Right renal pelvis (tissue), 4 donors: ENCODE results near the gene COPS4. TPM values are rescaled to one million over a fixed set of nuclear protein-coding genes. Genes with fewer than 3 reads are reported as not detected.

Experiments
- DNase-seq, 4 donors: peaks; one replicate each; pipeline ENCODE4 v3.0.0-alpha.2; 2013; ENCODE audit warnings: low read depth in 4 of 4, low spot score in 3 of 4, missing footprints in 1 of 4
- polyA plus RNA-seq, 4 donors: library from polyadenylated mRNA; unstranded; fragments of 120-200 nt; gene quantifications; one replicate each; pipeline ENCODE4 v1.2.1, GENCODE V29; 2013; ENCODE audit not compliant: insufficient read length in 4 of 4

COPS4 gene
- polyA plus RNA-seq, 4 donors: 74.3 to 89.7 (median 85.7) TPM

GRCh38 chr4:83114576-83114975, 79.6 kb downstream of the COPS4 start, which contains the start of gene PLAC8:
Gene PLAC8, minus strand, starts transcription at chr4:83114729. Its CDS starts 6,808 bp downstream, at chr4:83107921.
- DNase-seq: no peak

- DNase-seq: no peak
Measured at GRCh38 chr4:83115000-83115399, 80.0 kb downstream of the COPS4 start.

DNA sequence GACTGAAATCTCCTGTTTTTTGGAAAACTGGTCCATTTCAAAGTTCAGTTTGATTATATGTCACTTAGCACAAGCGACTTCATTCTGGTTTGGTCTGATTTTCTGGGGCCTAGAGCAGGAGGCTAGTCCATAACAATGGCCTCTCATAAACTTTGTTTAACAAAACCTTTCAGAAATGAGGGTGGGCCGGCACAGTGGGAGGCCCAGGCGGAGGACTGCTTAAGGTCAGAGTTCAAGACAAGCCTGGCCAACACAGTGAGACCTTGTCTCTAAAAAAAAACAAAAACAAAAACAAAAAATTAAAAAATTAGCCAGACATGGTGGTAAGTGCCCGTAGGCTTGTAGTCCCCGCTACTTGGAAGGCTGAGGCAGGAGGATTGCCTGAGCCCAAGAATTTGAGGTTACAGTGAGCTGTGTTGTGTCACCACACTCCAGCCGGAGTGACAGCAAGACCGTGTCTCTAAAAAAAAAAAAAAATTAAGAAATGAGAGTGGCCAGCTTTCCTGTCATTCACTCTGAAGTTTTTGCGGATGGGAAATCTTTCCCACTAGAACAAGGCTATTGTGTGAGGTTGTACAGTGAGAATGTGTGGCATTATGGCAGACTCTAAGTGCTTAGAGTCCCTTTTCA, 80.8 kb downstream of the COPS4 start:
- DNase-seq: no peak

GRCh38 chr4:83118869-83119268, 83.9 kb downstream of the COPS4 start:
- no peak for DNase-seq

GRCh38 chr4:83121246-83121645, 86.3 kb downstream of the COPS4 start:
- no peak for DNase-seq

DNA sequence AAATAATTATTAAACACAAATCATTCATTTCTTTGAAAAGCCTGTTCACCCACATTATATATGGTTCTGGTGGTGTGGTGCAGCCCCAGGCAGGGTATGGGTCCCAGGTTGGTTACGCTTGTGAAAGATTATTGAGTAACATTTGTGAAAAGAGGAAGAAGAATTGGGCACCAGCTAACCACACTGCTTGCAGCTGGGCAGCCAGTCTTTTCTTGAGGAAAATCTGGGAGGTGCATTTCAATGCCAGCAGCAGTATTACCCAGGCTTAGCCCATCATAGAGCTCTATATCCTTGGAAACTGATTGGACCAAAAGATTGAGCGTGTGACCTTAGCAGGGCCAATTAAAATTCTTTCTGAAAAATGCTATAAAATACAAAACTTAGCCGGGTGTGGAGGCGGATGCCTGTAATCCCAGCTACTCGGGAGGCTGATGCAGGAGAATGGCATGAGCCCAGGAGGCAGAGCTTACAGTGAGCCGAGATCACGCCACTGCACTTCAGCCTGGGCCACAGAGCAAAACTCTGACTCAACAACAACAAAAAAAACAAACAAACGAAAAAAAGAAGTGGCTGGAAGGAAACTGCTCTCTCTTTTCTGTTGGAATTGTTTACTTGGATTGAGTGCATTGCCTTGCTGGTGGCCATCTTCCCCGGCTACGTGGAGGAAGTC, 89.3 kb downstream of the COPS4 start:
- no peak for DNase-seq

Other genes with a start within 250 kb of the COPS4 start
- gene SCD5, start 236.4 kb upstream of the COPS4 start, polyA plus RNA-seq: 10 to 100 TPM; 34.5 to 58.7 (median 45.7) TPM
- 100 to 1,000 TPM; 215 to 265 (median 252) TPM for gene SEC31A, start 144.0 kb upstream of the COPS4 start, polyA plus RNA-seq
- gene THAP9, start 134.4 kb upstream of the COPS4 start, polyA plus RNA-seq: 10 to 100 TPM in 3 of 4 donors, 1 to 10 TPM in 1; 9.5 to 11.6 (median 10.8) TPM
- 10 to 100 TPM; 13.7 to 17.8 (median 16.3) TPM for gene LIN54, start 24.4 kb upstream of the COPS4 start, polyA plus RNA-seq
- 1 to 10 TPM; 2.0 to 3.3 (median 2.0) TPM for gene PLAC8, start 79.5 kb downstream of the COPS4 start, polyA plus RNA-seq
- gene COQ2, start 249.6 kb downstream of the COPS4 start, polyA plus RNA-seq: 10 to 100 TPM; 14.8 to 17.0 (median 16.4) TPM